ENCODE results near the gene GAPDHS. TPM values are rescaled to one million over a fixed set of nuclear protein-coding genes. Genes with fewer than 3 reads are reported as not detected.

GAPDHS gene
- total and polyA plus RNA-seq, 2 donors (not counting 1 experiment from before 2014, with no cell fraction given), result not detected

- peaks cover 0 to 30% (median 4%) of the 10 kb centered on the region in 4 experiments for H3K27me3 ChIP-seq (replicated peaks in 1 of 4; ENCODE audit: control extremely low read depth in 1 of 4, control insufficient read depth in 3 of 4, insufficient read depth in 4 of 4, low read length in 3 of 4)
- H3K36me3 ChIP-seq (replicated peaks in 1 of 2; ENCODE audit: control extremely low read depth in 1 of 2, control insufficient read depth in 1 of 2, extremely low read depth in 1 of 2, insufficient read depth in 2 of 2, low read length in 1 of 2), result no peaks in the 10 kb centered on the region
- Mint-ChIP-seq H3K9me3 (ENCODE audit: insufficient read depth) (no peaks in the 10 kb centered on the region), H3K4me1 (peaks cover 4% of the 10 kb centered on the region), H3K27me3 (peaks cover 54% of the 10 kb centered on the region), H3K4me3 (no peak within 1 kb of the TSS), H3K27ac (no peak within 1 kb of the TSS)
- H4K20me1 ChIP-seq (ENCODE audit: control insufficient read depth, insufficient read depth, low read length, poor library complexity, severe bottlenecking), result no peaks in the 10 kb centered on the region
- TF ChIP-seq EZH2 (IDR thresholded peaks at IDR 0.05; ENCODE audit: borderline replicate concordance, insufficient read depth, low read depth, low read length, poor library complexity, severe bottlenecking), result no peak
- TF ChIP-seq CTCF (IDR thresholded peaks at IDR 0.05), result no peak
- 100% methylated on average over 1 of the region's 11 CpGs for WGBS (ENCODE audit: insufficient coverage)
- H3K9me3 ChIP-seq (ENCODE audit: control extremely low read depth in 1 of 3, control insufficient read depth in 2 of 3, insufficient read depth in 1 of 3, low read length in 2 of 3), result no peaks in the 10 kb centered on the region
- H3K9ac ChIP-seq (ENCODE audit: low read length), result no peak within 1 kb of the TSS
- POLR2A ChIA-PET, result no interaction called here
- intact Hi-C loops (cut with micrococcal nuclease), result no loop called here
- ATAC-seq (ENCODE audit: low read depth), result no peak
- no peaks in the 10 kb centered on the region for H3K79me2 ChIP-seq (ENCODE audit: control insufficient read depth, insufficient read depth, low read length)
- H3K27ac ChIP-seq (ENCODE audit: low read length in 2 of 2), result no peak within 1 kb of the TSS
- no peak within 1 kb of the TSS for H3K4me3 ChIP-seq (ENCODE audit: control extremely low read depth in 1 of 5, extremely low read depth in 1 of 5, insufficient read depth in 1 of 5, low read depth in 2 of 5, low read length in 4 of 5)
- H3K4me1 ChIP-seq (ENCODE audit: control insufficient read depth in 2 of 2, insufficient read depth in 2 of 2, low read length in 2 of 2), result peaks cover 4% of the 10 kb centered on the region in 2 donors
- no peak within 1 kb of the TSS for H2AFZ ChIP-seq (ENCODE audit: insufficient read depth, low read depth, low read length, poor library complexity, severe bottlenecking)
- no peak within 1 kb of the TSS for H3K4me2 ChIP-seq (replicated peaks; ENCODE audit: low read depth, low read length, poor library complexity, severe bottlenecking)
- DNase-seq, result no peak
- CTCF ChIA-PET, result no interaction called here
Measured at GRCh38 chr19:35528218-35529038, 4.8 kb upstream of the GAPDHS start, which contains the start of gene SBSN. SBSN (minus strand) TSS chr19:35528311; CDS start chr19:35528281, 30 bp downstream.

Measured in B cell (primary cell).